Upper lobe of left lung (tissue), 4 donors: ENCODE measurements around the gene POLE4.

ENCODE experiments used
- CTCF ChIP-seq, 6 experiments: fragments of 450-650 bp in 4 of 6; fragments of 200-600 bp in 2 of 6; sonication (generic) in 2 of 6; IDR thresholded peaks; one replicate each; pipeline ENCODE4 v1.5.1; 2016 to 2019; ENCODE audit warnings: antibody characterized with exemption in 6 of 6
- POLR2A ChIP-seq, 4 donors: fragments of 450-650 bp; IDR thresholded peaks; one replicate each; pipeline ENCODE4 v1.5.1; 2016 to 2017; ENCODE audit warnings: antibody characterized with exemption in 4 of 4, mild to moderate bottlenecking in 2 of 4

- no peak for TF ChIP-seq CTCF (IDR thresholded peaks at IDR 0.05)
- TF ChIP-seq POLR2A (IDR thresholded peaks at IDR 0.05) = no peak
These were observed 18.3 kb upstream of the POLE4 start for GRCh38 chr2:74939919-74940812.
